Keratinocyte (primary cell): Measurements from ENCODE around the gene CACNA1S. TPM values are rescaled to one million over a fixed set of nuclear protein-coding genes. Genes with fewer than 3 reads are reported as not detected.

Experiments used
- DNase-seq: peaks from one replicate; pipeline ENCODE4 v3.0.0-alpha.2; 2011; ENCODE audit warnings: low read depth, missing footprints, low spot score
- FAIRE-seq: peaks from 2 replicates; lab custom pipeline; 2011; peaks lifted over from hg19 to GRCh38; lab: Jason Lieb, UNC
- H2AFZ ChIP-seq: 2 replicates; pipeline ENCODE4 v1.6.0; 2012; ENCODE audit warnings: low read length, control low read depth, inconsistent platforms; ENCODE audit not compliant: control insufficient read depth
- H3K27ac ChIP-seq: 2 replicates; pipeline ENCODE4 v1.5.1; 2011; ENCODE audit warnings: low read length; ENCODE audit not compliant: control insufficient read depth, insufficient read depth
- H3K27me3 ChIP-seq: 3 replicates; pipeline ENCODE4 v1.6.0; 2011; ENCODE audit warnings: low read length; ENCODE audit not compliant: control insufficient read depth, insufficient read depth; ENCODE audit errors: extremely low read depth
- H3K36me3 ChIP-seq, 2 experiments: 2 replicates in 1 of 2; 3 replicates in 1 of 2; pipeline ENCODE4 v1.5.1; 2011; ENCODE audit warnings: low read length in 2 of 2, mild to moderate bottlenecking in 1 of 2; ENCODE audit not compliant: control insufficient read depth in 2 of 2, insufficient read depth in 2 of 2; ENCODE audit errors: extremely low read depth in 1 of 2
- H3K4me1 ChIP-seq: 3 replicates; pipeline ENCODE4 v1.5.1; 2011; ENCODE audit warnings: low read length; ENCODE audit not compliant: control insufficient read depth, insufficient read depth; ENCODE audit errors: extremely low read depth
- H3K4me2 ChIP-seq: 3 replicates; pipeline ENCODE4 v1.6.0; 2011; ENCODE audit warnings: low read depth, low read length; ENCODE audit not compliant: control insufficient read depth, insufficient read depth; ENCODE audit errors: extremely low read depth
- H3K4me3 ChIP-seq, 3 experiments: fragments of 200-600 bp in 1 of 3; sonication (generic) in 1 of 3; 2 replicates in 2 of 3; 3 replicates in 1 of 3; pipeline ENCODE4 v1.5.1; 2011 to 2016; ENCODE audit warnings: low read length in 3 of 3, mild to moderate bottlenecking in 3 of 3, control low read depth in 2 of 3, inconsistent platforms in 1 of 3, low read depth in 1 of 3, mixed read lengths in 1 of 3, mixed run types in 1 of 3, moderate library complexity in 1 of 3; ENCODE audit not compliant: control insufficient read depth in 2 of 3, insufficient read depth in 2 of 3; ENCODE audit errors: extremely low read depth in 1 of 3
- H3K79me2 ChIP-seq: 2 replicates; pipeline ENCODE4 v1.6.0; 2012; ENCODE audit warnings: low read length; ENCODE audit not compliant: control insufficient read depth, insufficient read depth
- H3K9ac ChIP-seq: 3 replicates; pipeline ENCODE4 v1.6.0; 2011; ENCODE audit warnings: low read length; ENCODE audit not compliant: control insufficient read depth, insufficient read depth; ENCODE audit errors: extremely low read depth
- H3K9me1 ChIP-seq: 3 replicates; pipeline ENCODE4 v1.6.0; 2011; ENCODE audit warnings: low read length; ENCODE audit not compliant: control insufficient read depth, insufficient read depth; ENCODE audit errors: extremely low read depth
- H3K9me3 ChIP-seq: 2 replicates; pipeline ENCODE4 v1.5.1; 2012; ENCODE audit warnings: low read depth, low read length; ENCODE audit not compliant: control insufficient read depth
- H4K20me1 ChIP-seq: 3 replicates; pipeline ENCODE4 v1.6.0; 2011; ENCODE audit warnings: low read length; ENCODE audit not compliant: control insufficient read depth, insufficient read depth; ENCODE audit errors: extremely low read depth
- EZH2 ChIP-seq: IDR thresholded peaks from one replicate; pipeline ENCODE4 v1.6.1; 2012; ENCODE audit warnings: inconsistent platforms, mild to moderate bottlenecking, low read length, moderate library complexity
- dilution Hi-C: fragments of 300-500 bp; cut with MboI; formaldehyde crosslinking; loops from one replicate; pipeline ENCODE4 v1.7.0; 2020; ENCODE audit warnings: low sequenced_read_pairs; ENCODE audit not compliant: extremely low pct_ligation_motif_present
- polyA plus RNA-seq, 5 experiments: library from polyadenylated mRNA; depleted of rRNA in 3 of 5; stranded (reverse) in 3 of 5; stranded (forward) in 1 of 5; unstranded in 1 of 5; fragments of >200 nt; gene quantifications; 1 replicate in 1 of 5; 2 replicates in 3 of 5; 3 replicates in 1 of 5; pipeline versions ENCODE4 v1.2.1 to v1.2.3, GENCODE V29; 2011 to 2012; ENCODE audit warnings: missing spikeins in 2 of 5, low read depth in 1 of 5, low replicate concordance in 1 of 5
- TF ChIP-seq, protein P1 (sequence below), 3 experiments: IDR thresholded peaks in 1 of 3; conservative IDR thresholded peaks in 1 of 3; optimal IDR thresholded peaks in 1 of 3; 2 replicates in 2 of 3; 3 replicates in 1 of 3; pipeline versions ENCODE3 to v1.5.1; 2011; ENCODE audit warnings: low read length in 3 of 3, mild to moderate bottlenecking in 3 of 3, moderate library complexity in 2 of 3, control low read depth in 1 of 3, inconsistent platforms in 1 of 3; ENCODE audit not compliant: insufficient read depth in 2 of 3; ENCODE audit errors: extremely low read depth in 1 of 3

Gene CACNA1S
- polyA plus RNA-seq, 1 donor (not counting 4 experiments of a cell fraction or from before 2014, with no cell fraction given): not detected

DNA sequence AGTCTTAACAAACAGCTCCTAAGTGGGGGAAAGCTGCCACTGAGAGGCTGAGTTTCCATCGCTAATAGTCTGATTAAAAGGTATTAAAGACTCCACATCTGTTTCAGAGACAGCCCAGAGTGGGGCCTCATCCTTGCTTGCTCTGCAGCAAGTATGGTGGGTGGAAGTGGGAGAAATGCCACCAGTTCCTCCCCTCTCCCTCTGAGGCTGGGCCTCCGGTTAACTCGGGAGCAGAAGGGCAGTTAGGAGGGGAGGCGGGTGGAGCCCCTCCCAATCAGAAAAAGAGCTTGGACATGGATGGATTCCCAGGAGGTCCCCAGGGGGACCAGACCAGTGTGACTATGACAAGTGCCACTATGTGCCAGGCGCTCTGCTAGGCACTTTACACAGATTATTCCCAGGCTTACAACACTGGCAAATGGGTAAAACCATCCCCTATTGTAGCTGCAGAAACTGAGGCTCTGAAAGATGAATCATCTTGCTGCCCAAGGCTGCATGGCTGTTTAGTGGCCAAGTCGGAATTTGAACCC, 26.1 kb upstream of the CACNA1S start:
- Histone ChIP-seq H3K36me3 (peaks cover 8 to 18% of the 10 kb centered on the region in 2 experiments), H3K4me3 (no peak overlapping the region), H3K27me3 (no peaks in the 10 kb centered on the region), H2AFZ (no peak overlapping the region), H3K9ac (no peak overlapping the region), H4K20me1 (no peaks in the 10 kb centered on the region), H3K9me3 (no peaks in the 10 kb centered on the region), H3K27ac (no peak overlapping the region), H3K9me1 (no peaks in the 10 kb centered on the region), H3K4me1 (peaks cover 4% of the 10 kb centered on the region), H3K4me2 (no peak overlapping the region), H3K79me2 (no peaks in the 10 kb centered on the region)
- dilution Hi-C loops: no loop called here
- no peak for DNase-seq
- TF ChIP-seq, protein P1, sequence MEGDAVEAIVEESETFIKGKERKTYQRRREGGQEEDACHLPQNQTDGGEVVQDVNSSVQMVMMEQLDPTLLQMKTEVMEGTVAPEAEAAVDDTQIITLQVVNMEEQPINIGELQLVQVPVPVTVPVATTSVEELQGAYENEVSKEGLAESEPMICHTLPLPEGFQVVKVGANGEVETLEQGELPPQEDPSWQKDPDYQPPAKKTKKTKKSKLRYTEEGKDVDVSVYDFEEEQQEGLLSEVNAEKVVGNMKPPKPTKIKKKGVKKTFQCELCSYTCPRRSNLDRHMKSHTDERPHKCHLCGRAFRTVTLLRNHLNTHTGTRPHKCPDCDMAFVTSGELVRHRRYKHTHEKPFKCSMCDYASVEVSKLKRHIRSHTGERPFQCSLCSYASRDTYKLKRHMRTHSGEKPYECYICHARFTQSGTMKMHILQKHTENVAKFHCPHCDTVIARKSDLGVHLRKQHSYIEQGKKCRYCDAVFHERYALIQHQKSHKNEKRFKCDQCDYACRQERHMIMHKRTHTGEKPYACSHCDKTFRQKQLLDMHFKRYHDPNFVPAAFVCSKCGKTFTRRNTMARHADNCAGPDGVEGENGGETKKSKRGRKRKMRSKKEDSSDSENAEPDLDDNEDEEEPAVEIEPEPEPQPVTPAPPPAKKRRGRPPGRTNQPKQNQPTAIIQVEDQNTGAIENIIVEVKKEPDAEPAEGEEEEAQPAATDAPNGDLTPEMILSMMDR (optimal IDR thresholded peaks at IDR 0.05 in 1 of 3, IDR thresholded peaks at IDR 0.05 in 1 of 3, conservative IDR thresholded peaks at IDR 0.05 in 1 of 3; ENCODE audit: extremely low read depth in 1 of 3, insufficient read depth in 2 of 3, low read length in 3 of 3): no peak
- TF ChIP-seq EZH2: no peak
- FAIRE-seq: no peak

DNA sequence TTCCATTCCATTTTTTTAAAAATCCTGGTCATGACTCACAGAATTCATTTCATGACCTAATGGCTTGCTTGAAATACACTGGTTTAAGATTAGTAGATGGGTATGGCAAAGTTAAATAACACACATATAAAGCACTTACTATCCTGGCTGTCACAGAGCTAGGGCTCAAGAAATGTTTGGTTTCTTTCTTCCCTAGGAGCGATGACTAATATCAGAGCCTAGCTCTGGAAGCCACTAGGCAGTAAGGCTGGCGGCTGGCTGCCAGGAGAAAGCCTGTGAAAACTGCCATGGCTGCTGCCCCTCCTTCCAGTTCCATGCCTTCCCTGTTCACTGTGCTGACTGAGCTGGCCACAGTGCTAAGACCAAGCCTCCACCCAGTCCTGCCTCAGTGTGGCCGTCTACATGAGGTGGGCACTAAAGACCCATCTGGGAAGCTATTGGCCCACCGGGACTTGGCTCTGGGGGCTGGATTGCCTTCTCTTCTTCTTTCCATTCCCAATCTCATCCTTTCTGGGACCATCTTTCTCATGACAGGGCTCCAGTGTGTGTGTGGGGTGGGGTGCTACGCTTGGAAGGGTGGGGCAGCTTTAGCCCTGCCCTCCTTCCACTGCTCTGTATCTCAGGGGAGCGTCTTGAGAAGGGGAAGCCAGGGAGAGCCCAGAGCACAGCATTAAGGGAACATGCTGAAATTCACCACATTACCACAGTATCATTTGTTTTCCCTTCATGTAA, 25.5 kb upstream of the CACNA1S start:
- Histone ChIP-seq H3K9me1 (no peaks in the 10 kb centered on the region), H3K79me2 (no peaks in the 10 kb centered on the region), H3K4me2 (no peak overlapping the region), H3K27ac (no peak overlapping the region), H3K4me1 (peaks cover 4% of the 10 kb centered on the region), H3K9ac (no peak overlapping the region), H3K27me3 (no peaks in the 10 kb centered on the region), H3K36me3 (peaks cover 6 to 13% of the 10 kb centered on the region in 2 experiments), H4K20me1 (no peaks in the 10 kb centered on the region), H3K4me3 (no peak overlapping the region), H2AFZ (no peak overlapping the region), H3K9me3 (no peaks in the 10 kb centered on the region)
- dilution Hi-C loops: no loop called here
- FAIRE-seq (peak; percentile 48), DNase-seq (no peak)
- no peak for TF ChIP-seq EZH2
- TF ChIP-seq, protein P1 (optimal IDR thresholded peaks at IDR 0.05 in 1 of 3, IDR thresholded peaks at IDR 0.05 in 1 of 3, conservative IDR thresholded peaks at IDR 0.05 in 1 of 3; ENCODE audit: extremely low read depth in 1 of 3, insufficient read depth in 2 of 3, low read length in 3 of 3): no peak
